SU-DHL-6 (cell line): ENCODE measurements around the gene ANXA1.
"Not testable (repeated sequence)": the region's sequence is repeated elsewhere in the genome, so short reads cannot be mapped to it uniquely, and the experiment has no call there.

Experiments used
- H2AFZ ChIP-seq: fragments of 200-600 bp; sonication (generic); 2 replicates; pipeline ENCODE4 v1.6.1; 2014; ENCODE audit warnings: low read depth, mild to moderate bottlenecking, moderate library complexity, mixed read lengths, antibody characterized with exemption, low read length; ENCODE audit not compliant: severe bottlenecking
- H3F3A ChIP-seq: fragments of 200-600 bp; shearing (Covaris generic); 2 replicates; pipeline ENCODE4 v1.6.0; 2016; ENCODE audit warnings: antibody characterized with exemption, mild to moderate bottlenecking; ENCODE audit not compliant: insufficient read depth
- H3K27ac ChIP-seq: fragments of 200-600 bp; sonication (generic); 2 replicates; pipeline ENCODE4 v1.5.1; 2016; ENCODE audit warnings: low read depth, mild to moderate bottlenecking, low read length, moderate library complexity, mixed read lengths
- H3K27me3 ChIP-seq: fragments of 200-600 bp; sonication (generic), shearing (Covaris generic); 2 replicates; pipeline ENCODE4 v1.6.0; 2014; ENCODE audit warnings: mild to moderate bottlenecking, low read length
- H3K36me3 ChIP-seq: fragments of 200-600 bp; sonication (generic); 2 replicates; pipeline ENCODE4 v1.6.1; 2014; ENCODE audit warnings: mild to moderate bottlenecking, low read length, mixed read lengths
- H3K4me2 ChIP-seq: fragments of 300-600, 200-600 bp; shearing (Covaris generic), sonication (generic); 2 replicates; pipeline ENCODE4 v1.6.0; 2014; ENCODE audit warnings: low read length, low read depth, mild to moderate bottlenecking; ENCODE audit not compliant: poor library complexity, severe bottlenecking
- H3K4me3 ChIP-seq: fragments of 200-600 bp; sonication (generic); 2 replicates; pipeline ENCODE4 v1.5.1; 2014; ENCODE audit warnings: antibody characterized with exemption, low read length, mild to moderate bottlenecking, mixed read lengths; ENCODE audit not compliant: insufficient read depth, poor library complexity, severe bottlenecking
- H3K79me2 ChIP-seq: fragments of 200-600 bp; sonication (generic); 2 replicates; pipeline ENCODE4 v1.6.1; 2014; ENCODE audit warnings: mild to moderate bottlenecking, low read length, moderate library complexity; ENCODE audit not compliant: insufficient read depth
- H3K9ac ChIP-seq: fragments of 200-600 bp; sonication (generic); 2 replicates; pipeline ENCODE4 v1.7.0; 2014; ENCODE audit warnings: mild to moderate bottlenecking, low read length
- H3K9me2 ChIP-seq: fragments of 200-600 bp; sonication (generic); replicated peaks from 2 replicates; pipeline ENCODE4 v1.6.1; 2014; ENCODE audit warnings: low read length; ENCODE audit not compliant: insufficient read depth
- H3K9me3 ChIP-seq: fragments of 200-600 bp; sonication (generic); 2 replicates; pipeline ENCODE4 v1.6.1; 2014; ENCODE audit warnings: low read length, mixed read lengths; ENCODE audit not compliant: insufficient read depth
- H4K20me1 ChIP-seq: fragments of 200-600 bp; sonication (generic); 2 replicates; pipeline ENCODE4 v1.6.1; 2014; ENCODE audit warnings: low read depth, mild to moderate bottlenecking, antibody characterized with exemption, low read length, moderate library complexity, mixed read lengths
- CTCF ChIP-seq: fragments of 200-600 bp; sonication (generic); IDR thresholded peaks from one replicate; pipeline ENCODE4 v1.5.1; 2017; ENCODE audit warnings: antibody characterized with exemption, mild to moderate bottlenecking, low read length, moderate library complexity; ENCODE audit not compliant: insufficient read depth, poor library complexity, severe bottlenecking
- EZH2phosphoT487 ChIP-seq: fragments of 200-600 bp; sonication (generic), shearing (Covaris generic); conservative IDR thresholded peaks from 2 replicates; pipeline ENCODE4 v1.6.1; 2018; ENCODE audit warnings: mild to moderate bottlenecking, antibody characterized with exemption, low read length, moderate library complexity, mixed read lengths

ANXA1 gene

GRCh38 chr9:73107489-73108069 is 44.1 kb upstream of the ANXA1 start:
- H3K27ac ChIP-seq, H3K36me3 ChIP-seq, H3K79me2 ChIP-seq, H2AFZ ChIP-seq, H3K4me2 ChIP-seq, H3F3A ChIP-seq, H3K9me3 ChIP-seq, H3K4me3 ChIP-seq, H4K20me1 ChIP-seq, H3K9ac ChIP-seq, H3K9me2 ChIP-seq, H3K27me3 ChIP-seq: not testable (repeated sequence)
- TF ChIP-seq CTCF = peak; percentile 21

- Histone ChIP-seq H3K9me3 (no peaks in the 10 kb centered on the region), H3K9ac (no peak overlapping the region), H3K27me3 (no peaks in the 10 kb centered on the region), H3K4me2 (no peak overlapping the region), H2AFZ (no peak overlapping the region), H3K4me3 (no peak overlapping the region), H4K20me1 (no peaks in the 10 kb centered on the region), H3K9me2 (no peaks in the 10 kb centered on the region), H3K27ac (no peak overlapping the region), H3F3A (no peaks in the 10 kb centered on the region), H3K36me3 (no peaks in the 10 kb centered on the region), H3K79me2 (no peaks in the 10 kb centered on the region)
- TF ChIP-seq EZH2phosphoT487 (no peak), CTCF (no peak)
Measured at GRCh38 chr9:73114058-73114457, 37.6 kb upstream of the ANXA1 start.

GRCh38 chr9:73114958-73115357 is 36.7 kb upstream of the ANXA1 start:
- Histone ChIP-seq H3K9me2 (no peaks in the 10 kb centered on the region), H4K20me1 (no peaks in the 10 kb centered on the region), H3F3A (no peaks in the 10 kb centered on the region), H3K27ac (no peak overlapping the region), H3K9ac (no peak overlapping the region), H3K9me3 (no peaks in the 10 kb centered on the region), H3K4me3 (no peak overlapping the region), H2AFZ (no peak overlapping the region), H3K79me2 (no peaks in the 10 kb centered on the region), H3K4me2 (no peak overlapping the region), H3K36me3 (no peaks in the 10 kb centered on the region), H3K27me3 (no peaks in the 10 kb centered on the region)
- TF ChIP-seq EZH2phosphoT487 (no peak), CTCF (no peak)

DNA sequence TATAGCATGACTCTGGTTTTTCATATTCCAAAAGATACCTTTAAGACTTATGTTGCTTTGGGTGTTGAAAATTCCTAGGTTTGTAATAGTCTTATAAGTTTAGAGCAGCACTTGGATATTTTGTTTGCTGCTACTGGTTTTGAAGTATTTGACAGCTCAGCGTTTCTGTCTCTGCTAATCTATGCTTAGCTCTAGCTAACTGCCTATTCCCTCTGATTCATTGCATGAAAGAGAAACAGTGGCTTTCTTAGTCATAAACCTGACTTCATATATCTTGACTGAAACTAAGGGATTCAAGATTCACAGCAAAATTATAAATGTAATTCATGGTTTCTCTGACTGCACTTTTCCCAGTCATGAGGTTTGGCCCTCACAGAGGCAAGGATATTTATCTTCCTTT is 35.6 kb upstream of the ANXA1 start:
- Histone ChIP-seq H3K9me3 (no peaks in the 10 kb centered on the region), H3K27ac (no peak overlapping the region), H3K9me2 (no peaks in the 10 kb centered on the region), H3K27me3 (no peaks in the 10 kb centered on the region), H3K36me3 (no peaks in the 10 kb centered on the region), H3K4me2 (no peak overlapping the region), H3K79me2 (no peaks in the 10 kb centered on the region), H3K4me3 (no peak overlapping the region), H3K9ac (no peak overlapping the region), H3F3A (no peaks in the 10 kb centered on the region), H4K20me1 (no peaks in the 10 kb centered on the region), H2AFZ (no peak overlapping the region)
- TF ChIP-seq EZH2phosphoT487 (no peak), CTCF (no peak)
